A673 (cell line): Measurements from ENCODE around the gene LAMA5. TPM values are rescaled to one million over a fixed set of nuclear protein-coding genes. Genes with fewer than 3 reads are reported as not detected.

Experiments
- BruUV-seq: library from RNA; stranded (reverse); fragments of 400-500 nt; replicated peaks from 2 replicates; lab custom pipeline; 2021; lab: Mats Ljungman, UMichigan
- CTCF ChIA-PET: fragments of 300-600 bp; sonication (Branson Sonifier 250); formaldehyde crosslinking; loops from one replicate; lab custom pipeline; 2022; ENCODE audit warnings: antibody characterized with exemption; lab: Charles Lee
- POLR2A ChIA-PET: fragments of 300-600 bp; sonication (Branson Sonifier 250); formaldehyde crosslinking; loops from one replicate; lab custom pipeline; 2022; ENCODE audit warnings: antibody characterized with exemption; ENCODE audit not compliant: low non-redundant PET; lab: Charles Lee
- DNase-seq: peaks from one replicate; pipeline ENCODE4 v3.0.0-alpha.2; 2015; ENCODE audit warnings: low spot score
- H3K27ac ChIP-seq: fragments of 200-600 bp; sonication (generic); 2 replicates; pipeline ENCODE4 v1.5.1; 2016; ENCODE audit warnings: mixed run types, low read depth, mild to moderate bottlenecking, mixed read lengths, antibody characterized with exemption, low read length; ENCODE audit not compliant: poor library complexity, severe bottlenecking
- H3K27me3 ChIP-seq: fragments of 200-600 bp; sonication (generic); replicated peaks from 2 replicates; pipeline ENCODE4 v1.6.1; 2017; ENCODE audit warnings: mixed run types, low read depth, mild to moderate bottlenecking, mixed read lengths, antibody characterized with exemption, low read length; ENCODE audit not compliant: insufficient read depth, poor library complexity
- H3K36me3 ChIP-seq: fragments of 200-600 bp; sonication (generic); 2 replicates; pipeline ENCODE4 v1.6.1; 2016; ENCODE audit warnings: mixed run types, mild to moderate bottlenecking, mixed read lengths, antibody characterized with exemption, low read length; ENCODE audit not compliant: insufficient read depth, poor library complexity, severe bottlenecking
- H3K4me1 ChIP-seq: fragments of 200-600 bp; sonication (generic); 2 replicates; pipeline ENCODE4 v1.6.1; 2017; ENCODE audit warnings: mixed run types, mild to moderate bottlenecking, mixed read lengths, antibody characterized with exemption, low read length; ENCODE audit not compliant: insufficient read depth, poor library complexity, severe bottlenecking
- H3K4me3 ChIP-seq: fragments of 200-600 bp; sonication (generic); 2 replicates; pipeline ENCODE4 v1.5.1; 2016; ENCODE audit warnings: low read depth, mixed run types, mild to moderate bottlenecking, mixed read lengths, low read length; ENCODE audit not compliant: poor library complexity, severe bottlenecking
- H3K9me3 ChIP-seq: fragments of 200-600 bp; sonication (generic); 2 replicates; pipeline ENCODE4 v1.6.1; 2016; ENCODE audit warnings: mixed run types, low read depth, mild to moderate bottlenecking, mixed read lengths, antibody characterized with exemption, low read length; ENCODE audit not compliant: poor library complexity, severe bottlenecking
- CTCF ChIP-seq: fragments of 300-800, 200-600 bp; sonication (generic); conservative IDR thresholded peaks from 2 replicates; pipeline ENCODE4 v1.5.1; 2017; ENCODE audit warnings: low read depth, mild to moderate bottlenecking, antibody characterized with exemption, low read length, moderate library complexity, mixed read lengths
- EZH2 ChIP-seq: fragments of 200-600 bp; sonication (generic); IDR thresholded peaks from 2 replicates; pipeline ENCODE4 v1.6.1; 2017; ENCODE audit warnings: borderline replicate concordance, low read depth, mild to moderate bottlenecking, mixed read lengths, antibody characterized with exemption, low read length; ENCODE audit not compliant: poor library complexity, severe bottlenecking
- intact Hi-C: fragments of 100-400 bp; cut with micrococcal nuclease; formaldehyde crosslinking; loops from one replicate; pipeline ENCODE4 v1.10.0; 2022; ENCODE audit not compliant: unreplicated experiment
- total RNA-seq: library from RNA; stranded (reverse); gene quantifications from 2 replicates; pipeline ENCODE4 v1.2.3, GENCODE V29; 2021

LAMA5 gene
- total RNA-seq, 1 experiment from 2014 or later, result 4.2 TPM

DNA sequence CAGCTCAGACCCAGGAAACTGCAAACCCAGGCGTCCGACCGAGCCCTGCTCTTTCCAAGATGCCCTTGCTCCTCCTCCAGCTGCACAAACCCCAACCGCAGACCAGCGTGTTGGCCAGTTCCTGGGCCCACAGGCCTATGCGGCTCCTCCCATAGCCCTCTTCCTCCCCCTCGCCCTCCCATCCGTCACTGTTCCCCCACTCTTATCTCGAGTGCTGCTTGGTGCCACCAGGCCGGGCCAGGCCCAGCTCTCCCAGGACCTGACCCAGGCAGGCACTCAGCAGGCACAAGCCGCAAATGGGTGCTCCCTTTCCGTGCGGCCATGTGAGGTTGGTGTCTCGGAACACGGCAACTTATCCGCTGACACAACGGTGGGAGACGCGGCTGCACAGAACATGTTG is 35.8 kb downstream of the LAMA5 start:
- H3K36me3 ChIP-seq, result no peaks in the 10 kb centered on the region
- no peaks in the 10 kb centered on the region for H3K27me3 ChIP-seq
- TF ChIP-seq EZH2, result no peak
- no peak for TF ChIP-seq CTCF
- no peak for DNase-seq
- ChIA-PET POLR2A (no interaction called here), CTCF (no interaction called here)
- H3K4me1 ChIP-seq, result no peaks in the 10 kb centered on the region
- intact Hi-C loops, result no loop called here
- no peaks in the 10 kb centered on the region for H3K9me3 ChIP-seq
- no peak overlapping the region for H3K4me3 ChIP-seq
- BruUV-seq, result no TSS peak
- H3K27ac ChIP-seq, result no peak overlapping the region

DNA sequence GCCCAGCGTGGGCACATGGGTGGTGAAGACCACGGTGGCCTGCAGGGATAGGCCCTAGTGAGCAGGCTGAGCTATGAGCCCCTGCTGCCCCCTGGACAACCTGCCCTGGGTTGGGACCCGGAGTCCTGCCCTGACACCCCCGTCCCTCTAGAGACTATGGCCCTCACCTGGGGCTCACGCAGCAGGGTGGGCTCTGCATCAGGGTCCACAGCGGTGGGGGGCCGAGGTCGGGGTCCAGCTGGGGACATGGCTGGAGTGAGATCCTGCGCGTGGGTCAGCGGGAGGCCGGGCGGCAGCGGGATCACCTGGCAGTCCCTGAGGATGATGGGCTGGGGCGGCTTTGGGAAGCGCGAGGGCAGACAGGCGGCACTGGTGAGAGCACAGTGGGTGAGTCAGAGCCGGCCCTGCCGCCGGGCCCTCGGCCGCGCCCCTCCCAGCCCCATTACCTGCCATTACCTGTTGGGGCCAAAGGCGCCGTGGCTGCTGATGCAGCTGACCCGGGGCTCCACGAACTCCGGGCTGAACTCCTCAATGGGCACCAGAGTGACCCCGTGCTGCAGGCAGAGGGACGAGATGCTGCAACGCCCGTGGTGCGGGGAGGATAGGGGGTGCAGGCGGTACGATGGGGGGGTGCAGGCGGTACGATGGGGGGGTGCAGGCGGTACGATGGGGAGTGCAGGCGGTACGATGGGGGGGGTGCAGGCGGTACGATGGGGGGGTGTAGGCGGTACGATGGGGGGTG is 36.4 kb downstream of the LAMA5 start:
- CTCF ChIA-PET, result no interaction called here
- Histone ChIP-seq H3K27me3 (no peaks in the 10 kb centered on the region), H3K4me1 (no peaks in the 10 kb centered on the region), H3K36me3 (no peaks in the 10 kb centered on the region), H3K27ac (no peak overlapping the region), H3K4me3 (no peak overlapping the region), H3K9me3 (no peaks in the 10 kb centered on the region)
- no peak for DNase-seq
- TF ChIP-seq CTCF (no peak), EZH2 (no peak)
- no TSS peak for BruUV-seq
- intact Hi-C loops, result no loop called here
- POLR2A ChIA-PET, result no interaction called here

GRCh38 chr20:62329389-62330377 is 37.4 kb downstream of the LAMA5 start:
- Histone ChIP-seq H3K36me3 (no peaks in the 10 kb centered on the region), H3K9me3 (no peaks in the 10 kb centered on the region), H3K4me1 (no peaks in the 10 kb centered on the region), H3K4me3 (no peak overlapping the region), H3K27me3 (no peaks in the 10 kb centered on the region), H3K27ac (no peak overlapping the region)
- TF ChIP-seq EZH2 (no peak), CTCF (no peak)
- CTCF ChIA-PET, result interaction anchor here (0.5 kb wide), 1 partner anchor 27 kb away, joined by 4 read pairs; no protein-coding TSS in a partner anchor
- intact Hi-C loops, result no loop called here
- POLR2A ChIA-PET, result no interaction called here
- BruUV-seq, result no TSS peak
- DNase-seq, result no peak
